ENCODE data around the gene WFIKKN2.

DNA sequence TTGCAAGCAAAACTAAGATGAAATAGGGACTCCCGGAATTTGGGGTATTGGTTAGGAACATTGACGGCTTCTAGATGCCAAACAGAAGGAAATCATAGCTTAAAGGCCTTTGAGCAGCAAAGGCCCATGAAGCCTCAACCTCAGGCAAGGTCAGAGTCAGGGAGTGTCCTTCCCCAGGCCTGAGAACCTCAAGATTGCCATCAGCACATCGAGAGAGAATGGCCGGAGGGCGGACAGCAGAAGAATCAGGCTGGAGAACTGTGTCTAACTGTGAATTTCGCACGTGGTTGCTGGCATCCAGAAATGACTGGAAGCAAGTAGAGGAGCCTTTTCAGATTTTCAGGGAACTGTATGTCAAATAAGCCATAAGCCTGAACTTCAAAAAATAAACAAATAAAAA is 43.3 kb upstream of the WFIKKN2 start:
- TF ChIP-seq, protein P1, sequence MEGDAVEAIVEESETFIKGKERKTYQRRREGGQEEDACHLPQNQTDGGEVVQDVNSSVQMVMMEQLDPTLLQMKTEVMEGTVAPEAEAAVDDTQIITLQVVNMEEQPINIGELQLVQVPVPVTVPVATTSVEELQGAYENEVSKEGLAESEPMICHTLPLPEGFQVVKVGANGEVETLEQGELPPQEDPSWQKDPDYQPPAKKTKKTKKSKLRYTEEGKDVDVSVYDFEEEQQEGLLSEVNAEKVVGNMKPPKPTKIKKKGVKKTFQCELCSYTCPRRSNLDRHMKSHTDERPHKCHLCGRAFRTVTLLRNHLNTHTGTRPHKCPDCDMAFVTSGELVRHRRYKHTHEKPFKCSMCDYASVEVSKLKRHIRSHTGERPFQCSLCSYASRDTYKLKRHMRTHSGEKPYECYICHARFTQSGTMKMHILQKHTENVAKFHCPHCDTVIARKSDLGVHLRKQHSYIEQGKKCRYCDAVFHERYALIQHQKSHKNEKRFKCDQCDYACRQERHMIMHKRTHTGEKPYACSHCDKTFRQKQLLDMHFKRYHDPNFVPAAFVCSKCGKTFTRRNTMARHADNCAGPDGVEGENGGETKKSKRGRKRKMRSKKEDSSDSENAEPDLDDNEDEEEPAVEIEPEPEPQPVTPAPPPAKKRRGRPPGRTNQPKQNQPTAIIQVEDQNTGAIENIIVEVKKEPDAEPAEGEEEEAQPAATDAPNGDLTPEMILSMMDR (IDR thresholded peaks at IDR 0.05; ENCODE audit: insufficient read depth, low read depth, low read length): no peak
- TF ChIP-seq EZH2 (IDR thresholded peaks at IDR 0.05; ENCODE audit: insufficient read depth, low read length): no peak
